MM.1S (cell line): ENCODE data around the gene GABRA1.

ENCODE experiments used
- DNase-seq: peaks from one replicate; pipeline ENCODE4 v3.0.0-alpha.2; 2015
- H2AFZ ChIP-seq: fragments of 300-600 bp; sonication (generic); 2 replicates; pipeline ENCODE4 v1.6.0; 2016; ENCODE audit warnings: antibody characterized with exemption, low read length
- H3F3A ChIP-seq: fragments of 300-600 bp; sonication (generic); 2 replicates; pipeline ENCODE4 v1.6.1; 2016; ENCODE audit warnings: mild to moderate bottlenecking, antibody characterized with exemption, low read length, moderate library complexity, mixed read lengths; ENCODE audit not compliant: insufficient read depth
- H3K27ac ChIP-seq: fragments of 300-600 bp; sonication (generic); 2 replicates; pipeline ENCODE4 v1.5.1; 2016; ENCODE audit warnings: mild to moderate bottlenecking, low read length
- H3K27me3 ChIP-seq: fragments of 300-600 bp; sonication (generic); replicated peaks from 2 replicates; pipeline ENCODE4 v1.6.0; 2016; ENCODE audit warnings: low read length; ENCODE audit not compliant: insufficient read depth
- H3K36me3 ChIP-seq: fragments of 300-600 bp; sonication (generic); replicated peaks from 2 replicates; pipeline ENCODE4 v1.6.1; 2016; ENCODE audit warnings: mild to moderate bottlenecking, low read length, mixed read lengths; ENCODE audit not compliant: insufficient read depth
- H3K4me1 ChIP-seq: fragments of 300-600 bp; sonication (generic); 2 replicates; pipeline ENCODE4 v1.6.1; 2016; ENCODE audit warnings: low read length, mixed read lengths
- H3K4me2 ChIP-seq: fragments of 300-600 bp; sonication (generic); 2 replicates; pipeline ENCODE4 v1.6.0; 2016; ENCODE audit warnings: low read depth, low read length
- H3K4me3 ChIP-seq: fragments of 300-600 bp; sonication (generic); 2 replicates; pipeline ENCODE4 v1.5.1; 2016; ENCODE audit warnings: low read length, mixed read lengths
- H3K79me2 ChIP-seq: fragments of 300-600 bp; sonication (generic); 2 replicates; pipeline ENCODE4 v1.6.1; 2016; ENCODE audit warnings: mixed run types, low read length, mixed read lengths
- H3K9ac ChIP-seq: fragments of 300-600 bp; sonication (generic); 2 replicates; pipeline ENCODE4 v1.6.1; 2016; ENCODE audit warnings: low read length, mixed read lengths
- H3K9me2 ChIP-seq: fragments of 300-600 bp; sonication (generic); replicated peaks from 2 replicates; pipeline ENCODE4 v1.6.1; 2016; ENCODE audit warnings: mild to moderate bottlenecking, low read length, mixed read lengths; ENCODE audit not compliant: insufficient read depth
- H3K9me3 ChIP-seq: fragments of 300-600 bp; sonication (generic); replicated peaks from 2 replicates; pipeline ENCODE4 v1.6.1; 2016; ENCODE audit warnings: mild to moderate bottlenecking, low read length, mixed read lengths; ENCODE audit not compliant: insufficient read depth
- H4K20me1 ChIP-seq: fragments of 300-600 bp; sonication (generic); 2 replicates; pipeline ENCODE4 v1.6.1; 2016; ENCODE audit warnings: mild to moderate bottlenecking, low read length, moderate library complexity, mixed read lengths; ENCODE audit not compliant: insufficient read depth
- EZH2 ChIP-seq: fragments of 300-600 bp; sonication (generic); optimal IDR thresholded peaks from 2 replicates; pipeline ENCODE3; 2017; ENCODE audit warnings: low read depth, mild to moderate bottlenecking, antibody characterized with exemption, low read length, mixed read lengths
- EZH2phosphoT487 ChIP-seq: fragments of 300-600 bp; sonication (generic); IDR thresholded peaks from 2 replicates; pipeline ENCODE4 v1.6.1; 2018; ENCODE audit warnings: antibody characterized with exemption, low read length
- TF ChIP-seq, protein P1 (sequence below): fragments of 300-600 bp; sonication (generic); IDR thresholded peaks from 2 replicates; pipeline ENCODE4 v1.5.1; 2016; ENCODE audit warnings: antibody characterized with exemption, low read length, mixed read lengths

The GABRA1 gene

GRCh38 chr5:161863811-161864210 lies 15.9 kb downstream of the GABRA1 start:
- TF ChIP-seq EZH2phosphoT487: no peak
- no peak for TF ChIP-seq EZH2
- TF ChIP-seq, protein P1, sequence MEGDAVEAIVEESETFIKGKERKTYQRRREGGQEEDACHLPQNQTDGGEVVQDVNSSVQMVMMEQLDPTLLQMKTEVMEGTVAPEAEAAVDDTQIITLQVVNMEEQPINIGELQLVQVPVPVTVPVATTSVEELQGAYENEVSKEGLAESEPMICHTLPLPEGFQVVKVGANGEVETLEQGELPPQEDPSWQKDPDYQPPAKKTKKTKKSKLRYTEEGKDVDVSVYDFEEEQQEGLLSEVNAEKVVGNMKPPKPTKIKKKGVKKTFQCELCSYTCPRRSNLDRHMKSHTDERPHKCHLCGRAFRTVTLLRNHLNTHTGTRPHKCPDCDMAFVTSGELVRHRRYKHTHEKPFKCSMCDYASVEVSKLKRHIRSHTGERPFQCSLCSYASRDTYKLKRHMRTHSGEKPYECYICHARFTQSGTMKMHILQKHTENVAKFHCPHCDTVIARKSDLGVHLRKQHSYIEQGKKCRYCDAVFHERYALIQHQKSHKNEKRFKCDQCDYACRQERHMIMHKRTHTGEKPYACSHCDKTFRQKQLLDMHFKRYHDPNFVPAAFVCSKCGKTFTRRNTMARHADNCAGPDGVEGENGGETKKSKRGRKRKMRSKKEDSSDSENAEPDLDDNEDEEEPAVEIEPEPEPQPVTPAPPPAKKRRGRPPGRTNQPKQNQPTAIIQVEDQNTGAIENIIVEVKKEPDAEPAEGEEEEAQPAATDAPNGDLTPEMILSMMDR: no peak
- Histone ChIP-seq H3K9ac (no peak overlapping the region), H3K4me2 (no peak overlapping the region), H3K79me2 (no peaks in the 10 kb centered on the region), H3K9me3 (no peaks in the 10 kb centered on the region), H3F3A (no peaks in the 10 kb centered on the region), H3K36me3 (no peaks in the 10 kb centered on the region), H3K4me1 (no peaks in the 10 kb centered on the region), H4K20me1 (no peaks in the 10 kb centered on the region), H3K9me2 (no peaks in the 10 kb centered on the region), H3K27me3 (no peaks in the 10 kb centered on the region), H3K4me3 (no peak overlapping the region), H2AFZ (no peak overlapping the region), H3K27ac (no peak overlapping the region)
- no peak for DNase-seq

- no peaks in the 10 kb centered on the region for H3F3A ChIP-seq
- no peaks in the 10 kb centered on the region for H3K9me3 ChIP-seq
- H3K9ac ChIP-seq: no peak overlapping the region
- H4K20me1 ChIP-seq: no peaks in the 10 kb centered on the region
- no peaks in the 10 kb centered on the region for H3K27me3 ChIP-seq
- TF ChIP-seq EZH2phosphoT487 (no peak), EZH2 (no peak)
- TF ChIP-seq, protein P1: no peak
- no peaks in the 10 kb centered on the region for H3K79me2 ChIP-seq
- H2AFZ ChIP-seq: no peak overlapping the region
- no peak for DNase-seq
- no peak overlapping the region for H3K4me2 ChIP-seq
- H3K4me3 ChIP-seq: no peak overlapping the region
- H3K4me1 ChIP-seq: no peaks in the 10 kb centered on the region
- H3K36me3 ChIP-seq: no peaks in the 10 kb centered on the region
- no peaks in the 10 kb centered on the region for H3K9me2 ChIP-seq
- H3K27ac ChIP-seq: no peak overlapping the region
These were observed 17.6 kb downstream of the GABRA1 start for GRCh38 chr5:161865510-161865909.

DNA sequence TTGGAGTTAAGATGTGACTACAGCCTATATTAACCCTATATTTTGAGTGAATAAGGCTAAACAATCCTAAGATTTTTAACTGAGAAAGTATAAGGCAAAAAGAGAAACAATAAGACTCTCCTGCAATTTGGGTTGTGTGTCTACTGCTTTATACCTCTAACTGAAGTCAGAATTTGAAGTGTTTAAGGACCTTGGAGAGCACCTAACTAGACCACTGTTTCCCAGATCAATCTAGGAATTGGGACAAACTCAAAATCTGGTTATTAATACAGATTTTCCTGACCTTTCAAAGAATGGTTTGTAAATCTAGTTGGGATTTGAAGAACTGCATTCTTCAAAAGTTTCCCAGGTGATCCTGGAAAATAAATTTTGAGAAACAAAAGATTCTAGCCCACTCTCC lies 42.1 kb downstream of the GABRA1 start:
- H3K4me3 ChIP-seq: no peak overlapping the region
- H3K79me2 ChIP-seq: no peaks in the 10 kb centered on the region
- H3F3A ChIP-seq: no peaks in the 10 kb centered on the region
- no peak overlapping the region for H3K9ac ChIP-seq
- H3K4me2 ChIP-seq: no peak overlapping the region
- H3K9me3 ChIP-seq: no peaks in the 10 kb centered on the region
- H3K4me1 ChIP-seq: no peaks in the 10 kb centered on the region
- H3K27ac ChIP-seq: no peak overlapping the region
- H4K20me1 ChIP-seq: no peaks in the 10 kb centered on the region
- no peak for DNase-seq
- H3K27me3 ChIP-seq: no peaks in the 10 kb centered on the region
- H3K36me3 ChIP-seq: no peaks in the 10 kb centered on the region
- TF ChIP-seq EZH2: no peak
- TF ChIP-seq, protein P1: no peak
- TF ChIP-seq EZH2phosphoT487: no peak
- no peaks in the 10 kb centered on the region for H3K9me2 ChIP-seq
- no peak overlapping the region for H2AFZ ChIP-seq

GRCh38 chr5:161895514-161895913 lies 47.6 kb downstream of the GABRA1 start:
- Histone ChIP-seq H3K4me1 (no peaks in the 10 kb centered on the region), H3K36me3 (no peaks in the 10 kb centered on the region), H3K4me3 (no peak overlapping the region), H3K4me2 (no peak overlapping the region), H3K9me2 (no peaks in the 10 kb centered on the region), H3F3A (no peaks in the 10 kb centered on the region), H3K9me3 (no peaks in the 10 kb centered on the region), H2AFZ (no peak overlapping the region), H3K27me3 (no peaks in the 10 kb centered on the region), H4K20me1 (no peaks in the 10 kb centered on the region), H3K9ac (no peak overlapping the region), H3K79me2 (no peaks in the 10 kb centered on the region), H3K27ac (no peak overlapping the region)
- TF ChIP-seq, protein P1: no peak
- TF ChIP-seq EZH2phosphoT487 (no peak), EZH2 (no peak)
- no peak for DNase-seq
